Epithelial cell of proximal tubule (primary cell): ENCODE data around the gene GAS7. TPM values are rescaled to one million over a fixed set of nuclear protein-coding genes. Genes with fewer than 3 reads are reported as not detected.

ENCODE experiments used
- DNase-seq: peaks from one replicate; pipeline ENCODE4 v3.0.0-alpha.2; 2011; ENCODE audit warnings: low read depth
- H3K4me3 ChIP-seq: 2 replicates; pipeline ENCODE4 v1.5.1; 2011; ENCODE audit warnings: low read depth, mild to moderate bottlenecking, low read length
- CTCF ChIP-seq: conservative IDR thresholded peaks from 2 replicates; pipeline ENCODE4 v1.5.1; 2012; ENCODE audit warnings: low read depth, mild to moderate bottlenecking, low read length
- total RNA-seq: library from RNA; depleted of rRNA; stranded (reverse); fragments of >200 nt; gene quantifications from 2 replicates; pipeline ENCODE4 v1.2.3, GENCODE V29; 2015

GAS7 gene
- total RNA-seq, 1 donor from 2014 or later, result 2.5 TPM

GRCh38 chr17:10031127-10031526 is 167.3 kb downstream of the GAS7 start:
- DNase-seq, result no peak
- H3K4me3 ChIP-seq, result no peak overlapping the region
- TF ChIP-seq CTCF, result no peak

- TF ChIP-seq CTCF, result no peak
- DNase-seq, result no peak
- no peak overlapping the region for H3K4me3 ChIP-seq
Observed at GRCh38 chr17:10029129-10029528, 169.3 kb downstream of the GAS7 start.

- no peak for TF ChIP-seq CTCF
- DNase-seq, result no peak
Observed at GRCh38 chr17:10025976-10026901, 172.2 kb downstream of the GAS7 start.

DNA sequence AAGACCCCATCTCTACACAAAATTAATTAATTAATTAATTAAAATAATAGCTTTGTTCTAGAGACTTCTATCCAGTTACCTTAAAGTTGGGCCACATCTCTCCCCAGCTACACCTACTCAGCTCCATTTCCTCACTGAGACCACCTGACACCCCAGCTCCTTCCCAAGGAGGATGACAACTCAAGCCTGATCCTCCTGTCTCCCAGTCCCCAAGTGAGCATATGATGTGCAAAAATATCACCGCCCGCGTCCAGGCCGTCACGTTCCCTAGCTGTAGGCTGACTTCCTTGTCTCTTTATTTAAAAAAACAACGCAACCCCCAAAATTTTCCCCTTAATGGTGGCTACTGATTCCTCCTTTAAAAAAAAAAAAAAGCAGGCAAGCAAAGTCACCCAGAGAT is 173.2 kb downstream of the GAS7 start:
- TF ChIP-seq CTCF, result no peak
- DNase-seq, result no peak
- no peak overlapping the region for H3K4me3 ChIP-seq

More at GRCh38 chr17:10025976-10026901, 172.2 kb downstream of the GAS7 start:
- H3K4me3 ChIP-seq, result no peak overlapping the region

GRCh38 chr17:10022416-10022815 is 176.0 kb downstream of the GAS7 start:
- no peak for DNase-seq
- H3K4me3 ChIP-seq, result no peak overlapping the region
- TF ChIP-seq CTCF, result no peak

DNA sequence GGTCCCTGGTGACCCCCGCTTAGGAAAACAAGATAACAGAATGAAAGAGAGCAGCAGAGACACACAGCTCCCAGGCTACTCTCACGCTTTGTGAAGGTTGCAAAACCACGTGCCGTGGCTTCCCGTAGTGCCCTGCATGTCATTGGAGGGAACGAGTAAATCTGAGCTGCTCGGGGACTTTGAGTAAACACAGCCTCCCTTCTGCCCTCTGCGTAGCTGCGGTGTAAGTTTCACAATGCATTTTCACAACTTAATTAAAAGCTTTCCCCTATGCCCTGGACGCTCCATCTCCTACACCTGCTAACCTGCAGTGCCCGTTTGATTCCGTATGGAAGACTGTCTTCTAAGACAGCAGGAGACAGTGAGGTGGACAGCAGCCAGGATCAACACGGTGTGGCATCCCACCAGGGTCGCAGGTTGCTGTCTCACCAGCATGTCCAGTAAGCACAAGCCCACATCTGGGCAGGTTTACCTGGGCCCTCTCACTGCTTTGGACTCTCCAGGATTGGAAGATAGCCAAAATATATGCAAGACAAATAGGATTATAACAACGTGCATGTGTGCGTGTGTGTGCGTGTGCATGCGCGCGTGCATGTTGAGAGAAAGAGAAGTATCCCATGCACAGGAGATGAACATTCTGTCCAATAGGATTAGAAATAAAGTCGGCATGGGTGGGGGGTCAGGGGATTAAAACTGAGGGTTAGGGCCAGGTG is 177.0 kb downstream of the GAS7 start:
- no peak for DNase-seq
- no peak for TF ChIP-seq CTCF
- H3K4me3 ChIP-seq, result no peak overlapping the region
